Measurements from ENCODE around the gene MRPL3.

- no peak for TF ChIP-seq EZH2phosphoT487 (IDR thresholded peaks at IDR 0.05; ENCODE audit: borderline replicate concordance)
- TF ChIP-seq, protein P1, sequence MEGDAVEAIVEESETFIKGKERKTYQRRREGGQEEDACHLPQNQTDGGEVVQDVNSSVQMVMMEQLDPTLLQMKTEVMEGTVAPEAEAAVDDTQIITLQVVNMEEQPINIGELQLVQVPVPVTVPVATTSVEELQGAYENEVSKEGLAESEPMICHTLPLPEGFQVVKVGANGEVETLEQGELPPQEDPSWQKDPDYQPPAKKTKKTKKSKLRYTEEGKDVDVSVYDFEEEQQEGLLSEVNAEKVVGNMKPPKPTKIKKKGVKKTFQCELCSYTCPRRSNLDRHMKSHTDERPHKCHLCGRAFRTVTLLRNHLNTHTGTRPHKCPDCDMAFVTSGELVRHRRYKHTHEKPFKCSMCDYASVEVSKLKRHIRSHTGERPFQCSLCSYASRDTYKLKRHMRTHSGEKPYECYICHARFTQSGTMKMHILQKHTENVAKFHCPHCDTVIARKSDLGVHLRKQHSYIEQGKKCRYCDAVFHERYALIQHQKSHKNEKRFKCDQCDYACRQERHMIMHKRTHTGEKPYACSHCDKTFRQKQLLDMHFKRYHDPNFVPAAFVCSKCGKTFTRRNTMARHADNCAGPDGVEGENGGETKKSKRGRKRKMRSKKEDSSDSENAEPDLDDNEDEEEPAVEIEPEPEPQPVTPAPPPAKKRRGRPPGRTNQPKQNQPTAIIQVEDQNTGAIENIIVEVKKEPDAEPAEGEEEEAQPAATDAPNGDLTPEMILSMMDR (conservative IDR thresholded peaks at IDR 0.05; ENCODE audit: low read length), result no peak
Observed at GRCh38 chr3:131431754-131432153, 71.0 kb downstream of the MRPL3 start.
